ENCODE measurements around the gene PRR20G. TPM values are rescaled to one million over a fixed set of nuclear protein-coding genes. Genes with fewer than 3 reads are reported as not detected.

The PRR20G gene
- total and polyA plus RNA-seq, 5 donors = not detected

DNA sequence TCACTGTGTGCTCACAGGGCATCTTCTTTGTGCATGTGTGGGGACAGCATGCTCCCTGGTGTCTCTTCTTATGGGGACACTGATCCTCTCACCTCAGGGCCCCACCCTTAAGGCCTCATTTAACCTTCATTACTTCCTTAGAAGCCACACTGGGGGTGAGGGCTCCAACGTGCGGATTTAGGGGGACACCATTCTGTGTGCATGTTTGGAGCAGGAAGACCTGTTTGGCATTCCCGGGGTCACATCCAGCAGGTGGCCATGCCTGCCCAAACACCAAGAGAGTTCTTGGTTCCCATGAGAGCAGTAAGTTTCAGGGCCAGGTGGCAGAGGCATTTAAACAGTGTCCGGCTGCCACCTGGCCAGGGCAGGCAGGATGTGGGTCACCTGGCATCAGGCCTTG, 24.8 kb downstream of the PRR20G start:
- Histone ChIP-seq H3K4me3 (ENCODE audit: low read length) (no peak overlapping the region), H3K4me1 (ENCODE audit: control insufficient read depth, insufficient read depth, low read length) (no peaks in the 10 kb centered on the region), H3K27me3 (ENCODE audit: control insufficient read depth, insufficient read depth) (no peaks in the 10 kb centered on the region), H3K9me3 (ENCODE audit: control insufficient read depth, low read length) (no peaks in the 10 kb centered on the region), H3K27ac (ENCODE audit: low read length) (no peak overlapping the region)
- 86% methylated on average over 4 of the region's 4 CpGs for WGBS
- DNase-seq (no peak), ATAC-seq (no peak)
- intact Hi-C loops (cut with DNase I) = no loop called here

DNA sequence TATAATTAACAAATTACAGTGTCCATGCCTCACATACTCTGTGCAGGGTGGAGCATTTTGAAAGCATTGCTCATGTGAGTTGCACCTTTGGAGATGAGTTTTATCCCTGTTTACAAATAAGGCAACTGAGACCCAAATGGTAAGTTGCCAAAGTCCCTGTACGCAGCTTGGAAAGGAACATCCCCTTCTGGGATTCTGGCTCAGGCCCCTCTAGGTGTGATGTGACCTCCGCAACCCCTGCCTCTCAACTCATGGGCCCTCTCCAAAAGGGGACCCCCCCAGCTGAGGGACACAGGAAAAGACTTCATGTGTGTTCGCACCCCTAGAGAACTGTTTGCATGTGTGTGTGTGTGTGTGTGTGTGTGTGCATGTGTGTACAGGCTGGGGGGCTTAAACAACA, 25.3 kb downstream of the PRR20G start:
- 87% methylated on average over 3 of the region's 3 CpGs for WGBS
- no peak for DNase-seq
- intact Hi-C loops (cut with DNase I) = no loop called here

GRCh38 chr3:127261925-127262324, 25.9 kb downstream of the PRR20G start:
- no peak for ATAC-seq
- no peak for DNase-seq

More for the DNA sequence above, 25.3 kb downstream of the PRR20G start:
- Histone ChIP-seq H3K9me3 (ENCODE audit: control insufficient read depth, low read length) (no peaks in the 10 kb centered on the region), H3K27me3 (ENCODE audit: control insufficient read depth, insufficient read depth) (no peaks in the 10 kb centered on the region), H3K27ac (ENCODE audit: low read length) (no peak overlapping the region), H3K4me3 (ENCODE audit: low read length) (no peak overlapping the region), H3K4me1 (ENCODE audit: control insufficient read depth, insufficient read depth, low read length) (no peaks in the 10 kb centered on the region)
- no peak for ATAC-seq

DNA sequence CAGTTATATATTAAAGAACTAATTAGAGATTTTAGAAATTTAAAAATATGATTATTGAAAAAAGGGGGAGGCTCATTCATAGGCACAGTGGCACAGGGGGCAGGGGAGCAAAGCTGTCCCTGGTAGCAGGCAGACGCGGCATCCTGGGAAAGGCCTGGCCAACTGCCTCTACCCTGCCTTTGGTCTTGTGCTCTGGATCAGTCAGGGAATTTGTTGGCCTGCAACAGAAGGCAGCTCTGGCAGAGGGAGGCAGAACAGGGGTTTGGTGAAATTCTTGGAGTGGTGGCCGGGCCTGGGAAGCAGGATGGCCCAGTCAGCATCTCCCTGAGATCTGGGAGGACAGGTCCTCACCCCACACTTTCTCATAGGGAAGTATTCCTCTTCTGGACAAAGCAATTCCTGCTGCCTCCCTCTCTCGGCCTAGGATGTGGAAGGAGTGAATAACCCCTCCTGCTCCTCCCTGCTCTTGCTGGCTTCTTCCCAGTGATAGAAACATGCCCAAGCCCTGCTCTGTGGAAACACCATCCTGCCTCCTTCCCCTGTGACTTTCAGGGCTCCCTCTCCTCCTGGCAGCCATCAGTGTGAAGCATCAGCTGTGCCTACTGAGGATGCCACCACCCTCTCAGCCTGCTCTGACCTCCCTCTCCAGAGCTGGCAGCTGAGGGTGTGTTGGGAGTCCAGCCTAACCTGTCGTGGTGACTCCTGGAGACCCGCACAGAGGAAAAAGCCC, 26.9 kb downstream of the PRR20G start:
- Histone ChIP-seq H3K9me3 (ENCODE audit: control insufficient read depth, low read length) (no peaks in the 10 kb centered on the region), H3K4me3 (ENCODE audit: low read length) (no peak overlapping the region), H3K27me3 (ENCODE audit: control insufficient read depth, insufficient read depth) (no peaks in the 10 kb centered on the region), H3K4me1 (ENCODE audit: control insufficient read depth, insufficient read depth, low read length) (no peaks in the 10 kb centered on the region), H3K27ac (ENCODE audit: low read length) (no peak overlapping the region)
- ATAC-seq (no peak), DNase-seq (no peak)
- intact Hi-C loops (cut with DNase I) = no loop called here
- 71% methylated on average over 6 of the region's 6 CpGs for WGBS

More at GRCh38 chr3:127261925-127262324, 25.9 kb downstream of the PRR20G start:
- Histone ChIP-seq H3K27me3 (ENCODE audit: control insufficient read depth, insufficient read depth) (no peaks in the 10 kb centered on the region), H3K9me3 (ENCODE audit: control insufficient read depth, low read length) (no peaks in the 10 kb centered on the region), H3K4me1 (ENCODE audit: control insufficient read depth, insufficient read depth, low read length) (no peaks in the 10 kb centered on the region), H3K27ac (ENCODE audit: low read length) (no peak overlapping the region), H3K4me3 (ENCODE audit: low read length) (no peak overlapping the region)
- WGBS = 80% methylated on average over 7 of the region's 7 CpGs
- intact Hi-C loops (cut with DNase I) = no loop called here

- no peaks in the 10 kb centered on the region for H3K9me3 ChIP-seq (ENCODE audit: control insufficient read depth, low read length)
- ATAC-seq = no peak
- DNase-seq = no peak
- no peaks in the 10 kb centered on the region for H3K4me1 ChIP-seq (ENCODE audit: control insufficient read depth, insufficient read depth, low read length)
- intact Hi-C loops (cut with DNase I) = no loop called here
- 85% methylated on average over 7 of the region's 7 CpGs for WGBS
- no peak overlapping the region for H3K4me3 ChIP-seq (ENCODE audit: low read length)
- no peak overlapping the region for H3K27ac ChIP-seq (ENCODE audit: low read length)
- no peaks in the 10 kb centered on the region for H3K27me3 ChIP-seq (ENCODE audit: control insufficient read depth, insufficient read depth)
Observed at GRCh38 chr3:127260416-127260815, 27.4 kb downstream of the PRR20G start.

GRCh38 chr3:127259882-127260281, 28.0 kb downstream of the PRR20G start:
- no peak overlapping the region for H3K27ac ChIP-seq (ENCODE audit: low read length)
- DNase-seq (no peak), ATAC-seq (no peak)
- 51% methylated on average over 4 of the region's 4 CpGs for WGBS
- H3K27me3 ChIP-seq (ENCODE audit: control insufficient read depth, insufficient read depth) = no peaks in the 10 kb centered on the region
- H3K4me1 ChIP-seq (ENCODE audit: control insufficient read depth, insufficient read depth, low read length) = no peaks in the 10 kb centered on the region
- H3K9me3 ChIP-seq (ENCODE audit: control insufficient read depth, low read length) = no peaks in the 10 kb centered on the region
- H3K4me3 ChIP-seq (ENCODE audit: low read length) = no peak overlapping the region
- intact Hi-C loops (cut with DNase I) = no loop called here

GRCh38 chr3:127258733-127259132, 29.1 kb downstream of the PRR20G start:
- H3K9me3 ChIP-seq (ENCODE audit: control insufficient read depth, low read length) = no peaks in the 10 kb centered on the region
- DNase-seq (no peak), ATAC-seq (no peak)
- 80% methylated on average over 2 of the region's 2 CpGs for WGBS
- H3K4me1 ChIP-seq (ENCODE audit: control insufficient read depth, insufficient read depth, low read length) = no peaks in the 10 kb centered on the region
- H3K27ac ChIP-seq (ENCODE audit: low read length) = no peak overlapping the region
- no peaks in the 10 kb centered on the region for H3K27me3 ChIP-seq (ENCODE audit: control insufficient read depth, insufficient read depth)
- intact Hi-C loops (cut with DNase I) = no loop called here
- no peak overlapping the region for H3K4me3 ChIP-seq (ENCODE audit: low read length)

GRCh38 chr3:127257351-127257750, 30.5 kb downstream of the PRR20G start:
- intact Hi-C loops (cut with DNase I) = no loop called here
- Histone ChIP-seq H3K9me3 (ENCODE audit: control insufficient read depth, low read length) (no peaks in the 10 kb centered on the region), H3K27ac (ENCODE audit: low read length) (no peak overlapping the region), H3K4me1 (ENCODE audit: control insufficient read depth, insufficient read depth, low read length) (no peaks in the 10 kb centered on the region), H3K4me3 (ENCODE audit: low read length) (no peak overlapping the region), H3K27me3 (ENCODE audit: control insufficient read depth, insufficient read depth) (no peaks in the 10 kb centered on the region)
- DNase-seq (no peak), ATAC-seq (no peak)
- 76% methylated on average over 5 of the region's 5 CpGs for WGBS

DNA sequence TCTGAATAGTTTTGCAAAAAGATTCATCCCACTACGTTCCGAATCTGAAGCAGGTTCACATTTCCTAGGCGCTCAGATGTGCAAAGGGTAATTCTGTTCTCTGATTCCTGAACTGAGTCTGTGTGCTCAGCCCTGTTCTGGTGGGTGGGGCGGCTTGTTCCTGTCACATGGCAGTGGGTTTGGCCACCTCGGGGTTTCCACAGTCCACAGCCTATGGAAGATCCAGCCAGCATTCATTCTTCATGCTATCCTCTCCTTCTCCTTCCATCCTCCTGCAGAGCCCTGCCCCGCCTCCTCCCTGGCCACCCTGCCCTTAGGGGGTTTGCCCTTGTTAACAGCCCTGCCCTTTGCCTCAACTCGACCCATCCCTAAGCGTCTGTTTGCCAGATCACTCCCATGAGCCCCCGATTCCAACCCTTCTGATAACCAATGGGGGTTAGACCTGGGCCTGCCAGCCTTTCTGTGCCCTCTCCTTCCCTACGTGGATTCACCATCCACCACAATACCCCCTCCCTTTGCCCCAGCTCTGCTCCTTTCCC, 31.0 kb downstream of the PRR20G start:
- intact Hi-C loops (cut with DNase I) = no loop called here
- Histone ChIP-seq H3K4me3 (ENCODE audit: low read length) (no peak overlapping the region), H3K9me3 (ENCODE audit: control insufficient read depth, low read length) (no peaks in the 10 kb centered on the region), H3K27me3 (ENCODE audit: control insufficient read depth, insufficient read depth) (no peaks in the 10 kb centered on the region), H3K4me1 (ENCODE audit: control insufficient read depth, insufficient read depth, low read length) (no peaks in the 10 kb centered on the region), H3K27ac (ENCODE audit: low read length) (no peak overlapping the region)
- DNase-seq (no peak), ATAC-seq (no peak)
- 79% methylated on average over 10 of the region's 10 CpGs for WGBS

GRCh38 chr3:127256138-127256537, 31.7 kb downstream of the PRR20G start:
- H3K4me3 ChIP-seq (ENCODE audit: low read length) = no peak overlapping the region
- H3K9me3 ChIP-seq (ENCODE audit: control insufficient read depth, low read length) = no peaks in the 10 kb centered on the region
- ATAC-seq (no peak), DNase-seq (no peak)
- intact Hi-C loops (cut with DNase I) = no loop called here
- H3K27me3 ChIP-seq (ENCODE audit: control insufficient read depth, insufficient read depth) = no peaks in the 10 kb centered on the region
- no peaks in the 10 kb centered on the region for H3K4me1 ChIP-seq (ENCODE audit: control insufficient read depth, insufficient read depth, low read length)
- H3K27ac ChIP-seq (ENCODE audit: low read length) = no peak overlapping the region
- WGBS = 79% methylated on average over 5 of the region's 5 CpGs

- ATAC-seq = no peak
- 60% methylated on average over 4 of the region's 4 CpGs for WGBS
- Histone ChIP-seq H3K27ac (ENCODE audit: low read length) (no peak overlapping the region), H3K4me1 (ENCODE audit: control insufficient read depth, insufficient read depth, low read length) (no peaks in the 10 kb centered on the region), H3K4me3 (ENCODE audit: low read length) (no peak overlapping the region), H3K9me3 (ENCODE audit: control insufficient read depth, low read length) (no peaks in the 10 kb centered on the region), H3K27me3 (ENCODE audit: control insufficient read depth, insufficient read depth) (no peaks in the 10 kb centered on the region)
- DNase-seq = no peak
- intact Hi-C loops (cut with DNase I) = no loop called here
Observed at GRCh38 chr3:127255516-127255915, 32.3 kb downstream of the PRR20G start.
